HL-60 (cell line): ENCODE data around the gene ALDH2.

ENCODE experiments used
- POLR2AphosphoS5 ChIP-seq: IDR thresholded peaks from 2 replicates; pipeline ENCODE4 v1.6.1; 2012; ENCODE audit warnings: low read depth
- TF ChIP-seq, protein P1 (sequence below): IDR thresholded peaks from one replicate; pipeline ENCODE4 v1.5.1; 2011; ENCODE audit warnings: low read length, control low read depth, inconsistent platforms; ENCODE audit not compliant: insufficient read depth

DNA sequence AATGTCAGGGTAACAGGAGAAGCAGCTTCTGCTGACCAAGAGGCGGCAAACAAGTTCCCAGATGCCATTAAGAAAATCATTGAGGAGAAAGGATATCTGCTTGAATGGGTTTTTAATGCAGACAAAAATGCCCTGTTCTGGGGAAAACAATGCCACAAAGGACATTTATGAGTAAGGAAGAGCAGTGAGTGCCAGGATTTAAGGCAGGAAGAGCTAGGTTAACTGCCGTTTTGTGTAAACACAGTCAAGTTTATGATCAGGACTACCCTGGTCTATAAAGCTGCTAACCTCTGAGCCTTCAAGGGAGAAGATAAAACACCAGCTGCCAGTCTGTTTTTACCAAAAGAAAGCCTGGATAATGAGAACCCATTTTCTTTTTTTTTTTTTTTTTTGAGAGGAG, 83.8 kb downstream of the ALDH2 start:
- no peak for TF ChIP-seq POLR2AphosphoS5
- TF ChIP-seq, protein P1, sequence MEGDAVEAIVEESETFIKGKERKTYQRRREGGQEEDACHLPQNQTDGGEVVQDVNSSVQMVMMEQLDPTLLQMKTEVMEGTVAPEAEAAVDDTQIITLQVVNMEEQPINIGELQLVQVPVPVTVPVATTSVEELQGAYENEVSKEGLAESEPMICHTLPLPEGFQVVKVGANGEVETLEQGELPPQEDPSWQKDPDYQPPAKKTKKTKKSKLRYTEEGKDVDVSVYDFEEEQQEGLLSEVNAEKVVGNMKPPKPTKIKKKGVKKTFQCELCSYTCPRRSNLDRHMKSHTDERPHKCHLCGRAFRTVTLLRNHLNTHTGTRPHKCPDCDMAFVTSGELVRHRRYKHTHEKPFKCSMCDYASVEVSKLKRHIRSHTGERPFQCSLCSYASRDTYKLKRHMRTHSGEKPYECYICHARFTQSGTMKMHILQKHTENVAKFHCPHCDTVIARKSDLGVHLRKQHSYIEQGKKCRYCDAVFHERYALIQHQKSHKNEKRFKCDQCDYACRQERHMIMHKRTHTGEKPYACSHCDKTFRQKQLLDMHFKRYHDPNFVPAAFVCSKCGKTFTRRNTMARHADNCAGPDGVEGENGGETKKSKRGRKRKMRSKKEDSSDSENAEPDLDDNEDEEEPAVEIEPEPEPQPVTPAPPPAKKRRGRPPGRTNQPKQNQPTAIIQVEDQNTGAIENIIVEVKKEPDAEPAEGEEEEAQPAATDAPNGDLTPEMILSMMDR, result no peak
